ENCODE results near the gene EPHA4. TPM values are rescaled to one million over a fixed set of nuclear protein-coding genes. Genes with fewer than 3 reads are reported as not detected.

EPHA4 gene
- total and polyA plus RNA-seq, 2 donors (not counting 1 experiment from before 2014, with no cell fraction given) = 9.6 to 21.0 TPM

- Histone ChIP-seq H3K79me2 (ENCODE audit: control insufficient read depth, insufficient read depth, low read length) (no peaks in the 10 kb centered on the region), H3K27me3 (ENCODE audit: control insufficient read depth, insufficient read depth, low read length) (no peaks in the 10 kb centered on the region), H2AFZ (ENCODE audit: low read length) (no peak overlapping the region), H3K9me3 (ENCODE audit: control insufficient read depth, insufficient read depth, low read depth, low read length) (no peaks in the 10 kb centered on the region), H3K4me3 (replicated peaks in 1 of 4; ENCODE audit: control extremely low read depth in 1 of 4, insufficient read depth in 1 of 4, low read depth in 3 of 4, low read length in 4 of 4) (no peak overlapping the region), H3K4me2 (ENCODE audit: extremely low read depth, insufficient read depth, low read length) (no peak overlapping the region), H3K9ac (ENCODE audit: insufficient read depth, low read length) (no peak overlapping the region), H3K27ac (ENCODE audit: insufficient read depth, low read length) (no peak overlapping the region), H3K36me3 (ENCODE audit: control insufficient read depth, insufficient read depth, low read length) (no peaks in the 10 kb centered on the region), H3K4me1 (ENCODE audit: control insufficient read depth, extremely low read depth, insufficient read depth, low read length) (no peaks in the 10 kb centered on the region), H4K20me1 (ENCODE audit: control insufficient read depth, extremely low read depth, insufficient read depth, low read length) (no peaks in the 10 kb centered on the region)
- DNase-seq (ENCODE audit: low read depth in 2 of 2) = no peak
- TF ChIP-seq CTCF (conservative IDR thresholded peaks at IDR 0.05 in 1 of 2, IDR thresholded peaks at IDR 0.05 in 1 of 2; ENCODE audit: low read depth in 1 of 2, low read length in 2 of 2) (no peak), EZH2 (IDR thresholded peaks at IDR 0.05; ENCODE audit: low read length, missing control alignments) (no peak)
These were observed 81.5 kb downstream of the EPHA4 start for GRCh38 chr2:221490506-221491060.

- Histone ChIP-seq H3K79me2 (ENCODE audit: control insufficient read depth, insufficient read depth, low read length) (no peaks in the 10 kb centered on the region), H3K4me3 (replicated peaks in 1 of 4; ENCODE audit: control extremely low read depth in 1 of 4, insufficient read depth in 1 of 4, low read depth in 3 of 4, low read length in 4 of 4) (no peak overlapping the region), H3K4me1 (ENCODE audit: control insufficient read depth, extremely low read depth, insufficient read depth, low read length) (no peaks in the 10 kb centered on the region), H3K4me2 (ENCODE audit: extremely low read depth, insufficient read depth, low read length) (no peak overlapping the region), H2AFZ (ENCODE audit: low read length) (no peak overlapping the region), H3K9ac (ENCODE audit: insufficient read depth, low read length) (no peak overlapping the region), H3K9me3 (ENCODE audit: control insufficient read depth, insufficient read depth, low read depth, low read length) (no peaks in the 10 kb centered on the region), H3K27ac (ENCODE audit: insufficient read depth, low read length) (no peak overlapping the region), H4K20me1 (ENCODE audit: control insufficient read depth, extremely low read depth, insufficient read depth, low read length) (no peaks in the 10 kb centered on the region), H3K36me3 (ENCODE audit: control insufficient read depth, insufficient read depth, low read length) (no peaks in the 10 kb centered on the region), H3K27me3 (ENCODE audit: control insufficient read depth, insufficient read depth, low read length) (no peaks in the 10 kb centered on the region)
- no peak for DNase-seq (ENCODE audit: low read depth in 2 of 2)
- TF ChIP-seq CTCF (conservative IDR thresholded peaks at IDR 0.05 in 1 of 2, IDR thresholded peaks at IDR 0.05 in 1 of 2; ENCODE audit: low read depth in 1 of 2, low read length in 2 of 2) = no peak
- TF ChIP-seq EZH2 (IDR thresholded peaks at IDR 0.05; ENCODE audit: low read length, missing control alignments) = no peak
These were observed 83.8 kb downstream of the EPHA4 start for GRCh38 chr2:221488136-221488807.

GRCh38 chr2:221486106-221486505 lies 86.0 kb downstream of the EPHA4 start:
- Histone ChIP-seq H3K9ac (ENCODE audit: insufficient read depth, low read length) (no peak overlapping the region), H3K4me3 (replicated peaks in 1 of 4; ENCODE audit: control extremely low read depth in 1 of 4, insufficient read depth in 1 of 4, low read depth in 3 of 4, low read length in 4 of 4) (no peak overlapping the region), H3K27ac (ENCODE audit: insufficient read depth, low read length) (no peak overlapping the region), H3K4me2 (ENCODE audit: extremely low read depth, insufficient read depth, low read length) (no peak overlapping the region), H2AFZ (ENCODE audit: low read length) (no peak overlapping the region), H3K9me3 (ENCODE audit: control insufficient read depth, insufficient read depth, low read depth, low read length) (no peaks in the 10 kb centered on the region), H3K36me3 (ENCODE audit: control insufficient read depth, insufficient read depth, low read length) (no peaks in the 10 kb centered on the region), H4K20me1 (ENCODE audit: control insufficient read depth, extremely low read depth, insufficient read depth, low read length) (no peaks in the 10 kb centered on the region), H3K27me3 (ENCODE audit: control insufficient read depth, insufficient read depth, low read length) (no peaks in the 10 kb centered on the region), H3K4me1 (ENCODE audit: control insufficient read depth, extremely low read depth, insufficient read depth, low read length) (no peaks in the 10 kb centered on the region), H3K79me2 (ENCODE audit: control insufficient read depth, insufficient read depth, low read length) (no peaks in the 10 kb centered on the region)
- TF ChIP-seq EZH2 (IDR thresholded peaks at IDR 0.05; ENCODE audit: low read length, missing control alignments) = no peak
- no peak for TF ChIP-seq CTCF (conservative IDR thresholded peaks at IDR 0.05 in 1 of 2, IDR thresholded peaks at IDR 0.05 in 1 of 2; ENCODE audit: low read depth in 1 of 2, low read length in 2 of 2)
- DNase-seq (ENCODE audit: low read depth in 2 of 2) = no peak

Data from fibroblast of lung (primary cell).